Measurements from ENCODE around the gene DENND6A. TPM values are rescaled to one million over a fixed set of nuclear protein-coding genes. Genes with fewer than 3 reads are reported as not detected.

DENND6A gene
- total and polyA plus RNA-seq, 2 of the 13 experiments (the other 11 are each of a cell fraction or from before 2014, with no cell fraction given), result 9.4 to 11.1 TPM

- TF ChIP-seq DMTF1 (CRISPR knock-in tag; IDR thresholded peaks at IDR 0.05), result no peak
Measured at GRCh38 chr3:57737840-57738239, 45.0 kb upstream of the DENND6A start (continued).

- TF ChIP-seq CEBPB (IDR thresholded peaks at IDR 0.05; ENCODE audit: borderline replicate concordance, low read depth, low read length), result 0 out of 2 replicates have a peak, but pooled peaks have one; percentile 10
- TF ChIP-seq ARID5B (CRISPR knock-in tag; IDR thresholded peaks at IDR 0.05), result no peak
- no peak for TF ChIP-seq ZNF660 (CRISPR knock-in tag; IDR thresholded peaks at IDR 0.05; ENCODE audit: borderline replicate concordance, low read depth)
- Histone ChIP-seq H3K36me3 (replicated peaks in 1 of 2; ENCODE audit: control insufficient read depth in 1 of 2, insufficient read depth in 2 of 2, low read length in 2 of 2) (no peaks in the 10 kb centered on the region), H2AFZ (ENCODE audit: low read length) (no peak overlapping the region), H3K4me2 (ENCODE audit: low read depth, low read length) (no peak overlapping the region), H3K4me3 (replicated peaks in 1 of 3; ENCODE audit: insufficient read depth in 1 of 3, low read depth in 2 of 3, low read length in 3 of 3) (no peak overlapping the region), H3K27me3 (ENCODE audit: control insufficient read depth in 1 of 2, insufficient read depth in 2 of 2, low read length in 2 of 2) (no peaks in the 10 kb centered on the region), H3K27ac (ENCODE audit: extremely low read length, insufficient read depth, low read length) (no peak overlapping the region), H3K4me1 (ENCODE audit: insufficient read depth, low read length) (peaks cover 27% of the 10 kb centered on the region), H4K20me1 (ENCODE audit: insufficient read depth, low read length) (no peaks in the 10 kb centered on the region), H3K9ac (ENCODE audit: insufficient read depth, low read depth, low read length) (no peak overlapping the region), H3K9me3 (ENCODE audit: low read length) (no peaks in the 10 kb centered on the region), H3K79me2 (ENCODE audit: insufficient read depth, low read length) (no peaks in the 10 kb centered on the region)
- intact Hi-C loops (cut with micrococcal nuclease; ENCODE audit: unreplicated experiment), result no loop called here
- FAIRE-seq (no peak), ATAC-seq (no peak), DNase-seq (ENCODE audit: low spot score) (no peak)
- in situ Hi-C loops (cut with HindIII; ENCODE audit: extremely low pct_ligation_motif_present, low pct_unique_long_range_greater_than_20kb), result no loop called here
- BruUV-seq (replicated peaks), result no TSS peak
- CTCF ChIA-PET (ENCODE audit: low intra/inter-chr PET ratio, low total read pairs), result no interaction called here
- 48% methylated on average over 2 of the region's 2 CpGs for WGBS (ENCODE audit: low lambda C conversion rate)
- POLR2A ChIA-PET, result no interaction called here
Measured at GRCh38 chr3:57735405-57735804, 42.5 kb upstream of the DENND6A start.
